Astrocyte of the spinal cord (primary cell): Measurements from ENCODE around the gene MROH2A.

Source experiments
- DNase-seq: peaks from one replicate; pipeline ENCODE4 v3.0.0; 2011; ENCODE audit warnings: low read depth, low spot score
- H3K4me3 ChIP-seq: 2 replicates; pipeline ENCODE4 v1.5.1; 2011; ENCODE audit warnings: low read depth, mild to moderate bottlenecking, low read length, moderate library complexity
- CTCF ChIP-seq: IDR thresholded peaks from 2 replicates; pipeline ENCODE4 v1.5.1; 2012; ENCODE audit warnings: low read depth, mild to moderate bottlenecking, low read length, inconsistent platforms
- in situ Hi-C: cut with HindIII; loops from 2 replicates; pipeline ENCODE4 v1.10.0; 2017; ENCODE audit warnings: low sequenced_read_pairs

MROH2A gene

GRCh38 chr2:233803994-233804393, 25.9 kb downstream of the MROH2A start:
- DNase-seq, result no peak
- in situ Hi-C loops, result no loop called here
- H3K4me3 ChIP-seq, result no peak overlapping the region
- TF ChIP-seq CTCF, result no peak

DNA sequence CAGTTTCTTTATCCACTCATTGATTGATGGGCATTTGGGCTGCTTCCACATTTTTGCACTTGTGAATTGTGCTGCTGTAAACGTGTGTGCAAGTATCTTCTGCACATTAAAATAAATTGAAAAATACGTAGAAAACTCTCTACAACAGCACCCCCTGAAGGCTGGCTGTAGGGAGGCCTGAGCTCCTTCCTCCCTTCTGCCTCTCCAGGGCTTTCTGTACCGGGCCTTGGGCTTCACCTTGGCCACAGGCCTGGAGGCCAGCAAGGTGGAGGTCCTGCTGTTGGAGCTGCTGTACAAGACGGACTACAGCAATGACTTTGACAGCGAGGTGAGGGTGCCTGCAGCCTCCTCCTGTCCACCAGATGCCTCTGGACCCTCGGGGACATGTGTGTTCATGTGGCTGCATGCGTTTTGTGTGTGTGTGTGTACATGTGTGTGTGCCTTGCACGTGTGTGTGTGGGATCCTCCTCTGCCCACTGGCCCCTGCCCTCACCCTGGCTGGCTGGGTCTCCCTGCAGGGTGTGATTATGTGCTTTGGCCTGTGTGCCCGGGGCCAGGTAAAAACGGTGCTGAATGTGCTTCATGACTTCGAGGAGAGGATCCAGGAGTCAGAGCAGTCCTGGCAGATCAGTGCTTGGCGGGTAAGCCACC, 29.2 kb downstream of the MROH2A start:
- no peak overlapping the region for H3K4me3 ChIP-seq
- no peak for DNase-seq
- in situ Hi-C loops, result no loop called here
- no peak for TF ChIP-seq CTCF

GRCh38 chr2:233807966-233808935, 30.1 kb downstream of the MROH2A start:
- no peak for DNase-seq
- no peak overlapping the region for H3K4me3 ChIP-seq
- in situ Hi-C loops, result no loop called here
- TF ChIP-seq CTCF, result no peak

DNA sequence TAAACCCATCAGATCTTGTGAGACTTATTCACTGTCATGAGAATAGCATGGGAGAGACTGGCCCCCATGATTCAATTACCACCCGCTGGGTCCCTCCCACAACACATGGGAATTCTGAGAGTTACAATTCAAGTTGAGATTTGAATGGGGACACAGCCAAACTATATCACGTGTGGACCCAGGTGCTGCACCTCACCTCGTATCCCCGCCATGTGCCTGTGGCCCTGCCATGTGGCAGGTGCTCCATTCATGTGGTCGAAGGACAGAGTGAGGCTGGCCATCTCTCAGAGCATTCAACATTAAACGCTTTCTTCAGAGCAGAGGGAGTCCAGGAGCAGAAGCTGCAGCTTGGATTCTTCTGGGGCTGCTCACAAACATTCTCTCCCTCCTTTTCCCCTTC, 32.3 kb downstream of the MROH2A start:
- TF ChIP-seq CTCF, result no peak
- in situ Hi-C loops, result no loop called here
- DNase-seq, result no peak
- no peak overlapping the region for H3K4me3 ChIP-seq

- TF ChIP-seq CTCF, result no peak
- no peak overlapping the region for H3K4me3 ChIP-seq
- in situ Hi-C loops, result no loop called here
- DNase-seq, result no peak
These were observed 33.0 kb downstream of the MROH2A start for GRCh38 chr2:233811087-233811486.

DNA sequence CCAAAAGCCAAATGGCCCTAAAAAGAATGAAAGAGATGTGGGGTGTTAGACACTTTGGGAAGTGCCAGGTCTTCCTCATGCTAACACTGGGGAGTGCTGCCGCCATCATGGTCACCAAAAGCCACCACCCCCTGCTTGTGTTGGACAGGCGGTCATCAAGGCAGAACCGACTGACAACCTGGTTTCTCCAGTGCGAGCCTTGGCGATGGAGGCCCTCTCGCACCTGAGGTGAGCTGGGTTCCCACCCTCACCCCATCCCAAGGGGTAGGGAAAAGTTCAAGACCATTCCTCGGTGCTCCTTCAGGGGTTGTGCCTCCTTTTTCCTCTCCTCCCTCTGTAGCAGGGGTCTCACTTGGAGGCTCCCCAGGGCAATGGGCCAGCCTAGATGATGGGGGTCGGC, 33.6 kb downstream of the MROH2A start:
- no peak for DNase-seq
- in situ Hi-C loops, result no loop called here
- H3K4me3 ChIP-seq, result no peak overlapping the region
- no peak for TF ChIP-seq CTCF
